Activated T-helper 2 cell treated with anti-CD3 and anti-CD28 coated beads, Interferon-gamma antibody, Interleukin-2, Interleukin-4, amounts not matched to agents 10 μg/mL and 5 μg/mL and 100 μg/mL, durations not matched to agents 14 hours and 24 hours and 36 hours (primary cell): Measurements from ENCODE around the gene MBOAT1. TPM values are rescaled to one million over a fixed set of nuclear protein-coding genes. Genes with fewer than 3 reads are reported as not detected.

Experiments
- DNase-seq: peaks from one replicate; pipeline ENCODE4 v3.0.0; 2021; ENCODE audit warnings: low spot score
- H3K27ac Mint-ChIP-seq: one replicate; pipeline ENCODE4 v1.8.0; 2021; ENCODE audit warnings: mixed read lengths
- H3K27me3 Mint-ChIP-seq: one replicate; pipeline ENCODE4 v1.8.0; 2021; ENCODE audit warnings: low read depth, mixed read lengths
- H3K36me3 Mint-ChIP-seq: one replicate; pipeline ENCODE4 v1.8.0; 2021; ENCODE audit warnings: low read depth, mixed read lengths
- H3K4me1 Mint-ChIP-seq: one replicate; pipeline ENCODE4 v1.8.0; 2021; ENCODE audit warnings: low read depth, mixed read lengths
- H3K4me3 Mint-ChIP-seq: one replicate; pipeline ENCODE4 v1.8.0; 2021; ENCODE audit warnings: low read depth, mild to moderate bottlenecking, moderate library complexity, mixed read lengths
- H3K9me3 Mint-ChIP-seq: one replicate; pipeline ENCODE4 v1.8.0; 2021; ENCODE audit warnings: mixed read lengths
- intact Hi-C: fragments of 100-400 bp; cut with micrococcal nuclease; formaldehyde crosslinking; loops from one replicate; pipeline ENCODE4 v1.15.1; 2023
- total RNA-seq: library from RNA; stranded (reverse); gene quantifications from 2 replicates; pipeline ENCODE4 v1.2.3, GENCODE V29; 2022

MBOAT1 gene
- total RNA-seq, 1 donor from 2014 or later: 32.8 TPM

DNA sequence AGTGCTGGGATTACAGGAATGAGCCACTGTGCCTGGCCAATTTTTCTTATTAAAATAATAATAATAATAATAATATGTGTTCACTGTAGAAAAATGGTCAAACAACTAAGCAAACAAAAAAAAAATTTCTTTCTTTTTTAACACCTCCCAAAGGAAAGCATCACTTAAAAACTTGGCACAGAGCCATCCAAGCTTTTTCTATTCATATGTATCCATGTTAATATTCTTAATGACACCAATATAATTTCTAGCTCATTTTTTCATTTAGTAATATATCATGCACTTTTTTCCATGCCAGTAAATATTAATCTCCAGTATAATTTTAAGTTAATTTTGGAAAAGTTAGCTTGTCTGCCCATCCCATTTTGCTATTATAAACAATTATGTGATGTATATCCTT, 101.8 kb downstream of the MBOAT1 start:
- no peak overlapping the region for H3K4me3 Mint-ChIP-seq
- H3K27me3 Mint-ChIP-seq: no peaks in the 10 kb centered on the region
- peaks cover 58% of the 10 kb centered on the region for H3K36me3 Mint-ChIP-seq
- no peaks in the 10 kb centered on the region for H3K9me3 Mint-ChIP-seq
- intact Hi-C loops: no loop called here
- H3K4me1 Mint-ChIP-seq: no peaks in the 10 kb centered on the region
- no peak for DNase-seq
- no peak overlapping the region for H3K27ac Mint-ChIP-seq

DNA sequence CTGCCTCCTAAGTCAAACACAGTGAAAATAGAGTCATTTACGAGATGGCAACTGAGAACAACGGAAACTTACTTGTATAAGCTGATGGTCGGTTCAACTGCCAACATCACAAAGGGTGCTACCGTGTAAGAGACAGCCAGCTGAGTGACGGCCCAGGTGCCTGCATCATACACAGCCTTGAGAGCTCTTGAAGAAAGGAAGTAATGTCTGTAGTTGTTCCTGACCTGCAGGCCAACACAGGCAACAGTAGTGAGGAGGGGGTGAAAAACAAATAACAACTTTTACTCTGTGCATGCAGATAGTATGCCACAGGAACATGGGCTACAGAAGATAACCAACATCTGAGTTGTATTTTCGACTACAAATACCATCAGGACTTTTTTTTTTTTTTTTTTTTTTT, 102.7 kb downstream of the MBOAT1 start:
- no peaks in the 10 kb centered on the region for H3K9me3 Mint-ChIP-seq
- H3K27me3 Mint-ChIP-seq: no peaks in the 10 kb centered on the region

DNA sequence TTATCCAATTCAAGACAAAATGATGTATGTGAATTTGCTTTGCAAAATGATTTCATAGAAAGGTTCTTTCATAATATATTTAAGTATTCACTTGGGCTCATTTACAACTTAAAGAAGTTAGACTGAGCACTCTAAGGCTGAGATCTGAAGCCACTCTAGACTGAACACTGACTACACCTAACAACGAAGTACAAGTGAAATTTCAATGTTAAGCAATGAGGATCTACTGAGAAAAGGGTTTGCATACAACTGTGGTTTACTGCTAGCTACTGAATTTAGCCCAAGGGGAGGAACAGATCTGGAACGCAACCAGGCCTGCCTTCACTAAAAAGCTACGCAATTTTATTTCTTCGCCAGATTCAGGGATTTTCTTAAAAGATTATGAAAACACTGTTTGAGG, 106.4 kb downstream of the MBOAT1 start:
- H3K36me3 Mint-ChIP-seq: peaks cover 56% of the 10 kb centered on the region
- H3K4me1 Mint-ChIP-seq: no peaks in the 10 kb centered on the region
- intact Hi-C loops: no loop called here
- no peak overlapping the region for H3K4me3 Mint-ChIP-seq
- no peaks in the 10 kb centered on the region for H3K27me3 Mint-ChIP-seq
- H3K27ac Mint-ChIP-seq: no peak overlapping the region
- H3K9me3 Mint-ChIP-seq: no peaks in the 10 kb centered on the region
- DNase-seq: no peak

More for the DNA sequence above, 102.7 kb downstream of the MBOAT1 start:
- H3K27ac Mint-ChIP-seq: no peak overlapping the region
- H3K4me3 Mint-ChIP-seq: no peak overlapping the region
- H3K4me1 Mint-ChIP-seq: no peaks in the 10 kb centered on the region
- no peak for DNase-seq
- intact Hi-C loops: no loop called here
- peaks cover 55% of the 10 kb centered on the region for H3K36me3 Mint-ChIP-seq

DNA sequence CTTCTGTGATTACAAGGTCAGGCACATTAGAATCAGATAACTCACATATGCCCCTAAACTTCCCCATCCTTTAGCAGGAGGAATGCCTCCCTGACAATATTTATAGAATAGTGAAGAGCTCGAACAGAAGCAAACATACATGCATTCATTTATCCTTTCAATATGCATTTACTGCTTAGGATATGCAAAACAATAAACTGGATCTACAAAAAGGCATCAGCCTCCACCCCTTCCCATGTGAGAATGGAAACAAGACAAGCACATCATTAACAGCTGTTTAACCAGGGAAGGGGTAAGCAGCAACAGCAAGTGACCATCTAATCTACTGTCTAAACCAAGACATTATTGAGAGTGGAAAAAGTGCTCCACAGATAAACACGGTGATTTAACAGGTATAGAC, 107.6 kb downstream of the MBOAT1 start:
- Mint-ChIP-seq H3K9me3 (no peaks in the 10 kb centered on the region), H3K4me3 (no peak overlapping the region), H3K27me3 (no peaks in the 10 kb centered on the region), H3K4me1 (no peaks in the 10 kb centered on the region), H3K27ac (no peak overlapping the region), H3K36me3 (peaks cover 62% of the 10 kb centered on the region)
- intact Hi-C loops: no loop called here
- DNase-seq: no peak

DNA sequence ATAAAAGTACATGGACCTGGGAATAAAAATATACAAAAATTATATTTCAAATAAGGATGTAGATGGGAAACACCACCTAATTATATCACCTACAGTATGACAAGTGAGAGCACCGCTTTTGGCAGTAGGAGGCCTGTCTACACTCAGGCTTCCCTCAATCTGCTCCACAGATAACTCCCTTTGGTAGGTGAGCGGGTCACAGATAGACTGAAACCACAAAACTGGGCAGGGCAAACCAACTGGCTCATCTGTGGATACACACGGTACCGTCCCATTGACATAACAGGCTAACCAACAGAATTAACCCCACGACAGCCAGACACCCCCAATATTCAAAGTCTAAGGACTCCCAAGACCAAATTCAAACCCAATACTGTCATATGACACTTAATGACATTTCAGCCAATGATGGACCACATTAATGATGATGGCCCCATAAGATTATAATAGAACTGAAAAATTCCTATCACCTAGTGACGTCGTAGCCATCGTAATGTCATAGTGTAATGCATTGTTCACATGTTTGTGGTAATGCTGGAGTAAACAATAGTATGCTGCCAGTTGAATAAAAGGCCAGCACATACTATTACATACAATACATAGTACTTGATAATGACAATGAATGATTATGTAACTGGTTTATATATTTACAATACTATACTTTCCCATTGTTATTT, 109.7 kb downstream of the MBOAT1 start:
- H3K4me3 Mint-ChIP-seq: no peak overlapping the region
- no peaks in the 10 kb centered on the region for H3K4me1 Mint-ChIP-seq
- intact Hi-C loops: no loop called here
- H3K36me3 Mint-ChIP-seq: peaks cover 45% of the 10 kb centered on the region
- DNase-seq: no peak
- no peaks in the 10 kb centered on the region for H3K27me3 Mint-ChIP-seq
- H3K9me3 Mint-ChIP-seq: no peaks in the 10 kb centered on the region
- H3K27ac Mint-ChIP-seq: no peak overlapping the region

DNA sequence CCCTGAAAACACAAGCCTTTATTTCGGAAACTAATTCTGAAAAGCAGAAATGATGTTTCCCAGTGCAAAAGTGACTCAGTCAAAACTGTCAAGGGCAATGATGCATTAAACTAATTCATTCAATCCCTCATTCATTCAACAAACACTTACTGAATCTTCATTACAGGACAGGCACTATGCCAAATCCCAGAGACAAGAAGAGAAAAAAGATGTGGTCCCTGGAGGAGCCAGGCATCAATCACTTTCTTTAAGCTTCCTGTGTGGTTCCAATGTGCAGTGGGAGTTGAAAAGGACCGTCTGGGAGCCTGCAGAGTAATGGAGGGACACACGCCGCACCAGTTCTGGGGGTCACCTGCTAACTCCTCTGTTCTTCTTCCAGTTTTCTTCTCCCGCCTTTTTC, 113.1 kb downstream of the MBOAT1 start:
- Mint-ChIP-seq H3K27me3 (no peaks in the 10 kb centered on the region), H3K9me3 (no peaks in the 10 kb centered on the region), H3K4me3 (no peak overlapping the region), H3K36me3 (peaks cover 30% of the 10 kb centered on the region), H3K27ac (no peak overlapping the region), H3K4me1 (no peaks in the 10 kb centered on the region)
- DNase-seq: no peak
- intact Hi-C loops: no loop called here

DNA sequence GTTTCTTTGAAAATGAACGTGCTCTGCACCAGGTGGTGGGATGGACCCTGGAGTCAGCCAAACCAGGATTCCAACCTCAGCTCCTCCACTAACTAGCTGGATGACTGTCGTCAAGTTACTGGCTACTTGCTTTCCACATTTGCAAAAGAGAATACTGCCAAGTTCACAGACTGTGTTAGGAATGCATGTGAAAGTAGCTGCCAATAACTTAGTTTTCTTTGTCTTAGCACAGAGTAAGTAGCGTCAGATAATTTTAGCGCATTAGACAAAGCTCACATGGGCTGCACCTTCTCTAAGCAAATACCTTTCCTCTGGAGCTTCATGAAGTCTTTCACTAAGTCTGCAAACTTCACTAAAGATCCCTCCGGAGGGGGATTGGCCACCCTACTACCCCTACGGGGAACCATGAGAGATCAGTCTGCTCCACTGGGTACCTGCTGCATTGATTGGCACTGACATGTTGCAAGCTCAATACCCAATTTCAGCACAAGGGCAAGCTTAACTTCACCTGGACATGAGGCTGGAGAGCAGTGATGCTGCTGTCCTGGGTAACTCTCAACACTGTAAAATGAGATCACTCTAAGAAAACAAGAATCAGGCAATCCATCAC, 113.9 kb downstream of the MBOAT1 start:
- Mint-ChIP-seq H3K9me3 (no peaks in the 10 kb centered on the region), H3K27me3 (no peaks in the 10 kb centered on the region), H3K36me3 (peaks cover 27% of the 10 kb centered on the region), H3K4me1 (no peaks in the 10 kb centered on the region), H3K27ac (no peak overlapping the region), H3K4me3 (no peak overlapping the region)
- no peak for DNase-seq
- intact Hi-C loops: no loop called here

DNA sequence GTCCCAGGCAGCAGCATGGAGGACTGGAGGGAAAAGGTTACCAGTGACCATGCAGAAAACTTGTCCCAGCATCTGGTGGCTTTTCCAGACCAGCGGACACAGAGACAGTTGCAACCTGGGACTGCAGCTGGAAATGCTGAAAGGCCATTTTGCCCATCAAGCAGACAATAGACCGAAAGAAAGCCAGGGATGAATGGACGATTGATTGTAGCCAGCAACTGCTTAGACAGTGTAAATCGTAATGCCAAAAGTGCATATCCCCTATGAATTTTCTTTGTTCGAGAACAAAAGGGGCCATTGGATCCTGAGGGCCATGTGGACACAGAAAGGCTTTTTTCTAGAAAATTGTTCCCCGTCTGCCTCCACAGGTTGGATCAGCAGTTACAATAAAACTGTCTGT, 115.7 kb downstream of the MBOAT1 start:
- intact Hi-C loops: no loop called here
- Mint-ChIP-seq H3K27me3 (no peaks in the 10 kb centered on the region), H3K27ac (no peak overlapping the region), H3K4me1 (no peaks in the 10 kb centered on the region), H3K36me3 (peaks cover 14% of the 10 kb centered on the region), H3K9me3 (no peaks in the 10 kb centered on the region), H3K4me3 (no peak overlapping the region)
- DNase-seq: no peak

DNA sequence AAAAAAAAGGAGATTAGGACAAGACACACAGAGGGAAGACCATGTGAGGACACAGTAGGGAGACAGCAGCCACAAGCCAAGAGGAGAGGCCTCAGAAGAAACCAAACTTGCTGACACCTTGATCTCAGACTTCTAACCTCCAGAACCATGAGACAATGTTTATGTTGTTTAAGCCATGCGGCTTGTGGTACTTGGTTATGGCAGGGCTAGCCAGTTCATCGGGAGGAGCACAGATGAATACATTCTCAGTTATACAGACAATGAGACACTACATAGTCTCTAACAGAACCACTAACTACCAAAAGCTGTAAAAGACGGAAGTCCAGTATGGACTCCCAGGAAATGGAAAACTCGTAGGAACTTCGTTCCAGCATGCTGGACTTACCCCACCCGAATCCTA, 116.8 kb downstream of the MBOAT1 start:
- Mint-ChIP-seq H3K27me3 (no peaks in the 10 kb centered on the region), H3K9me3 (no peaks in the 10 kb centered on the region), H3K4me1 (no peaks in the 10 kb centered on the region), H3K27ac (no peak overlapping the region), H3K36me3 (peaks cover 4% of the 10 kb centered on the region), H3K4me3 (no peak overlapping the region)
- intact Hi-C loops: no loop called here
- DNase-seq: no peak

DNA sequence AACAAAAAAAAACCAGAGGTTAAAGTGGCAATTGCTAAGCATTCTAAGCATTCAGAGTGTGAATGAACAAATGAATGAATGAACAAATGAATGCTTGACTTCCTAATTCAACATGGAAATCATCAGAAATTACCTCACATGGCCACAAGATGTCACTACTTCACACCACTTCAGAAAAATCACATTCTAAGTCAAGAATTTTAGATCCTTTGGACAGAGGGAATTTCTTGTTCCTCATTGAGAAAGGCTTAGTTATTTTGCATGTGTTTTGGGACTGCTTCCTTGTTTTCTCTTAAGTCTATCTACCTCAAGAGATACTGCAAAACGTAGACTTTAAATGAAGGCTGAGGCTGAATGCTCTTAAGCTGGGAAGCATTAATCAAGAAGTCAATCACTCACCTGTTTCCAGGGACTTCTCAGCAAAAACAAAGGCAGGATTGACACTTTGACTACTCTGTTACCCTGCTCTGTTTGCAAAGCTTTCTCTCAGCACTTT, 120.2 kb downstream of the MBOAT1 start:
- no peak overlapping the region for H3K4me3 Mint-ChIP-seq
- no peaks in the 10 kb centered on the region for H3K9me3 Mint-ChIP-seq
- intact Hi-C loops: loop anchor here (1.0 to 5.0 kb wide), 4 partner anchors 35 to 437 kb away; partner anchors contain the start of gene E2F3
- no peaks in the 10 kb centered on the region for H3K36me3 Mint-ChIP-seq
- H3K27ac Mint-ChIP-seq: no peak overlapping the region
- H3K4me1 Mint-ChIP-seq: no peaks in the 10 kb centered on the region
- H3K27me3 Mint-ChIP-seq: no peaks in the 10 kb centered on the region
- DNase-seq: no peak

DNA sequence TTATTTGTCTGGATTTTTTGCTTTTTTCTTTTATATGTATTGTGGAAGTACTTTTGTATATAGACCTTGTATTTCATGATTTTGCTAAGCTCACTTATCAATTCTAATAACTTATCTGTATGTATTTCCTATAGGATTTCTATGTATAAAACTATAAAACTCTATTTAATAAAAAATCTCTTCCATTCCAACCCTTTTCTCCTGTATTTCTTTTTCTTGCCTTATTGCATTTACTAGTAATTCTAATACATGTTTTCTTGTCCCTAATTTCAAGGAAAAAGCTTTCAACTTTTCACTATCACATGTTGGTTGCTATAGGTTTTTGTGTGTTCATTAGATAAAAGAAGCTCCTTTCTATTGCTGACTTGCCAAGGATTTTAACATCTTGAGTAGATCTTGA, 125.3 kb downstream of the MBOAT1 start:
- no peaks in the 10 kb centered on the region for H3K36me3 Mint-ChIP-seq
- no peak for DNase-seq
- no peaks in the 10 kb centered on the region for H3K4me1 Mint-ChIP-seq
- intact Hi-C loops: no loop called here
- H3K9me3 Mint-ChIP-seq: no peaks in the 10 kb centered on the region
- H3K27me3 Mint-ChIP-seq: peaks cover 2% of the 10 kb centered on the region
- H3K4me3 Mint-ChIP-seq: no peak overlapping the region
- no peak overlapping the region for H3K27ac Mint-ChIP-seq

DNA sequence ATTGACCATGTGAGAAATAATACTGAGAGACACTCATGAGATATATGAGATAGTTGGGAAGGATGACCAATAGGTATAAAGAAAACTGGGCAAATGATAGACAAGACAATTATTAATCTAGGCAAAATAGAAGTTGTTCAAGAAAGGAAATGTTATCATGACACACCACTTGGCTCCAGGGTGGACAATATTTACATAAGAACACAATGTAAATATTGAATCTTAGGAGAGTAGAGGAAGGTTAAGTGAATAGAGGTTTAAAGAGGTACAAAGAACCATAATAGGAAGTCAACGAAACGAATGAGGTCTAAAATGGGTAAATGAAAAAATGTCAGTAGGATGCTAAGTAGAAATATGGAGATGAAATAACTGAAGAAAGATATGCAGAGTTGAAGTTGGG, 126.5 kb downstream of the MBOAT1 start:
- peaks cover 2% of the 10 kb centered on the region for H3K27me3 Mint-ChIP-seq
- no peak for DNase-seq
- H3K4me1 Mint-ChIP-seq: no peaks in the 10 kb centered on the region
- H3K4me3 Mint-ChIP-seq: no peak overlapping the region
- H3K27ac Mint-ChIP-seq: no peak overlapping the region
- H3K36me3 Mint-ChIP-seq: no peaks in the 10 kb centered on the region
- intact Hi-C loops: no loop called here
- H3K9me3 Mint-ChIP-seq: no peaks in the 10 kb centered on the region

DNA sequence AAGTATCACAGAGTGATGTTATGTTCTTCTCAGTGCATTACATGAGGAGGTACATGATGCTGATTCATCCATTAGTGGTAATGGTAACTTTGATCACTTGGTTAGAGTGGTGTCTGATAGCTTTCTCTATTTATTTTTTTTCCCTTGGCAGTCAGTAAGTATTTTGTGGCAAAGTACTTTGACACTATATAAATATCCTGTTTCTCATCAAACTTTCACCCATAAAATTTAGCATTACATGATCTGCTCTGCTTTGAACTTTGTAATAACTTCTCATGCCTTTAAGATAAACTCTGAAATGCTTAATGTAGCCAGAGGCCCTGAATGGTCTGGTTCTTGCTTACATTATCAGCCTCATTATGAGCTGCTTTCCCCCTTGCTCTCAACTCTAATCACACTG, 127.9 kb downstream of the MBOAT1 start:
- Mint-ChIP-seq H3K9me3 (peaks cover 4% of the 10 kb centered on the region), H3K4me1 (no peaks in the 10 kb centered on the region), H3K4me3 (no peak overlapping the region), H3K36me3 (no peaks in the 10 kb centered on the region), H3K27ac (no peak overlapping the region), H3K27me3 (peaks cover 2% of the 10 kb centered on the region)
- intact Hi-C loops: no loop called here
- no peak for DNase-seq
